OCI-LY7 (cell line): ENCODE results near the gene SERPINB10. TPM values are rescaled to one million over a fixed set of nuclear protein-coding genes. Genes with fewer than 3 reads are reported as not detected.
"Not testable (repeated sequence)": the region's sequence is repeated elsewhere in the genome, so short reads cannot be mapped to it uniquely, and the experiment has no call there.

Experiments used
- BruUV-seq: library from RNA; stranded (reverse); fragments of 400-500 nt; replicated peaks from 2 replicates; lab custom pipeline; 2021; lab: Mats Ljungman, UMichigan
- CTCF ChIA-PET: fragments of 300-600 bp; sonication (Branson Sonifier 250); formaldehyde crosslinking; loops from one replicate; lab custom pipeline; 2022; ENCODE audit warnings: antibody characterized with exemption; ENCODE audit not compliant: unreplicated experiment; lab: Charles Lee
- POLR2A ChIA-PET: fragments of 300-600 bp; sonication (Branson Sonifier 250); formaldehyde crosslinking; loops from one replicate; lab custom pipeline; 2022; ENCODE audit warnings: antibody characterized with exemption; lab: Charles Lee
- DNase-seq: peaks from one replicate; pipeline ENCODE4 v3.0.0-alpha.2; 2015; ENCODE audit warnings: low spot score
- H2AFZ ChIP-seq: fragments of 200-600 bp; sonication (generic), shearing (Covaris generic); 2 replicates; pipeline ENCODE4 v1.6.1; 2014; ENCODE audit warnings: mild to moderate bottlenecking, antibody characterized with exemption, low read length, moderate library complexity
- H3K27ac ChIP-seq: fragments of 200-600 bp; sonication (generic); 2 replicates; pipeline ENCODE4 v1.5.1; 2014; ENCODE audit warnings: mixed run types, low read depth, mild to moderate bottlenecking, moderate library complexity, low read length, inconsistent platforms; ENCODE audit not compliant: poor library complexity, severe bottlenecking
- H3K36me3 ChIP-seq: fragments of 200-600 bp; sonication (generic); 2 replicates; pipeline ENCODE4 v1.6.1; 2014; ENCODE audit warnings: mild to moderate bottlenecking, antibody characterized with exemption, low read length, moderate library complexity, mixed read lengths; ENCODE audit not compliant: insufficient read depth
- H3K4me1 ChIP-seq: fragments of 200-600 bp; sonication (generic); 2 replicates; pipeline ENCODE4 v1.5.1; 2014; ENCODE audit warnings: mild to moderate bottlenecking, low read length; ENCODE audit not compliant: insufficient read depth, poor library complexity, severe bottlenecking
- H3K4me2 ChIP-seq: fragments of 200-600 bp; sonication (generic); 2 replicates; pipeline ENCODE4 v1.6.1; 2014; ENCODE audit warnings: mild to moderate bottlenecking, low read length
- H3K4me3 ChIP-seq: fragments of 200-600 bp; sonication (generic); 2 replicates; pipeline ENCODE4 v1.5.1; 2014; ENCODE audit warnings: mild to moderate bottlenecking, low read depth, low read length; ENCODE audit not compliant: poor library complexity, severe bottlenecking
- H3K79me2 ChIP-seq: fragments of 200-600 bp; sonication (generic); 2 replicates; pipeline ENCODE4 v1.6.1; 2016; ENCODE audit warnings: low read depth, mild to moderate bottlenecking, low read length, moderate library complexity, mixed read lengths; ENCODE audit not compliant: insufficient read depth
- H3K9me2 ChIP-seq: fragments of 200-600 bp; sonication (generic); 2 replicates; pipeline ENCODE4 v1.6.1; 2016; ENCODE audit warnings: mild to moderate bottlenecking, low read length, mixed read lengths; ENCODE audit not compliant: insufficient read depth
- H3K9me3 ChIP-seq: fragments of 200-600 bp; sonication (generic); 2 replicates; pipeline ENCODE4 v1.6.1; 2014; ENCODE audit warnings: mild to moderate bottlenecking, mixed run types, low read length, mixed read lengths
- H4K20me1 ChIP-seq: fragments of 200-600 bp; sonication (generic); 2 replicates; pipeline ENCODE4 v1.6.1; 2014; ENCODE audit warnings: mild to moderate bottlenecking, antibody characterized with exemption, low read length, moderate library complexity, mixed read lengths; ENCODE audit not compliant: insufficient read depth
- EZH2phosphoT487 ChIP-seq: fragments of 200-600 bp; sonication (generic); IDR thresholded peaks from 2 replicates; pipeline ENCODE4 v1.6.1; 2018; ENCODE audit warnings: low read depth, borderline replicate concordance, mild to moderate bottlenecking, mixed run types, antibody characterized with exemption, low read length, moderate library complexity, mixed read lengths
- intact Hi-C: fragments of 100-400 bp; cut with micrococcal nuclease; formaldehyde crosslinking; loops from one replicate; pipeline ENCODE4 v1.10.0; 2022; ENCODE audit not compliant: unreplicated experiment
- total RNA-seq, 2 experiments: library from RNA; depleted of rRNA in 1 of 2; stranded (reverse); fragments of >200 nt in 1 of 2; shearing (Covaris generic) in 1 of 2; gene quantifications; 2 replicates each; pipeline ENCODE4 v1.2.3, GENCODE V29; 2014 to 2022
- TF ChIP-seq, protein P1 (sequence below): fragments of 200-600 bp; sonication (generic); conservative IDR thresholded peaks from 2 replicates; pipeline ENCODE4 v1.5.1; 2014; ENCODE audit warnings: mild to moderate bottlenecking, antibody characterized with exemption, low read length, moderate library complexity, mixed read lengths

SERPINB10 gene
- total RNA-seq, 2 experiments from 2014 or later, result not detected

DNA sequence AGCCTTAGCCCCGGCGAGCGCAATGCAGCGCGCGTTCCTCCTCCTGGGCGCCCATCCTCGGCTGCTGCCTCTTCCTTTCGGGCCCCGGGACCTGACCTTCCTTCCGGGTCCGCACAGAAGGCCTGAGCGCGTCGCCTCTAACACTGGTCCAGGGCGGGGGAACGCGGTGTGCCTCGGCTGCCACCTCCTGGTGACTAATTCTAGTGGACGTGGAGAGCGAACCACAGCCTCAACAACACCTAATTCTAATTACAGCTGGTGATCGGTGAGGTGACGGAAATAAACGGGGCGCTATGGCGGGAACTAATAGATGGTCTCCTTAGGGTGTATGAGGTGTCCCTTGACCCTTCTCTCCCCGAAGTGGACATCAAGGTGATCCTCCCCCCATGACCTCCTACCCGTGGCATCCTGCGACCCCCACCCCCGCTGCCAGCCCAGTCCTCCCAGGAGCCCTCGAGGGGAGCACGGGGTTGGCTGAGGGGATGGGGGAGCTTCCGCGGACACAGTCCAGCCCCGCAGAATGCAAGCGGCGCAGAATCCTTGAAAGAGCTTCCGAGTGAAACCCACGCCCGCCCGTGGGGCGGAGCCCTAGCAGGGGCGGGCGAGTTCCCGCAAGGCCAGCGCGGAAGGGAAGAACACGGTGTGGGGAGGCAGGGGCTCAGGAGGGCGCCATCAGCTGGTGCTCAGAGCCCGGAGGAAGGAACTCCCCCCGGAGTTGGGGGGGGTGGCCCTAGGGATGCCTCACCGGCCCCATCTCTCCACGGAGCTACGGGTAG, 28.6 kb downstream of the SERPINB10 start:
- no TSS peak for BruUV-seq
- H3K4me3 ChIP-seq, result peak overlapping the region; percentile 59
- H3K9me3 ChIP-seq, result no peaks in the 10 kb centered on the region
- peak overlapping the region; percentile 70 for H3K4me2 ChIP-seq
- ChIA-PET CTCF (interaction anchor here (0.6 kb wide), 1 partner anchor 459 kb away, joined by 3 read pairs; no protein-coding TSS in a partner anchor), POLR2A (no interaction called here)
- DNase-seq, result peak; percentile 73
- intact Hi-C loops, result no loop called here
- no peaks in the 10 kb centered on the region for H3K36me3 ChIP-seq
- no peak for TF ChIP-seq EZH2phosphoT487
- TF ChIP-seq, protein P1, sequence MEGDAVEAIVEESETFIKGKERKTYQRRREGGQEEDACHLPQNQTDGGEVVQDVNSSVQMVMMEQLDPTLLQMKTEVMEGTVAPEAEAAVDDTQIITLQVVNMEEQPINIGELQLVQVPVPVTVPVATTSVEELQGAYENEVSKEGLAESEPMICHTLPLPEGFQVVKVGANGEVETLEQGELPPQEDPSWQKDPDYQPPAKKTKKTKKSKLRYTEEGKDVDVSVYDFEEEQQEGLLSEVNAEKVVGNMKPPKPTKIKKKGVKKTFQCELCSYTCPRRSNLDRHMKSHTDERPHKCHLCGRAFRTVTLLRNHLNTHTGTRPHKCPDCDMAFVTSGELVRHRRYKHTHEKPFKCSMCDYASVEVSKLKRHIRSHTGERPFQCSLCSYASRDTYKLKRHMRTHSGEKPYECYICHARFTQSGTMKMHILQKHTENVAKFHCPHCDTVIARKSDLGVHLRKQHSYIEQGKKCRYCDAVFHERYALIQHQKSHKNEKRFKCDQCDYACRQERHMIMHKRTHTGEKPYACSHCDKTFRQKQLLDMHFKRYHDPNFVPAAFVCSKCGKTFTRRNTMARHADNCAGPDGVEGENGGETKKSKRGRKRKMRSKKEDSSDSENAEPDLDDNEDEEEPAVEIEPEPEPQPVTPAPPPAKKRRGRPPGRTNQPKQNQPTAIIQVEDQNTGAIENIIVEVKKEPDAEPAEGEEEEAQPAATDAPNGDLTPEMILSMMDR, result peak; percentile 72
- peak overlapping the region; percentile 90 for H2AFZ ChIP-seq
- H3K79me2 ChIP-seq, result no peaks in the 10 kb centered on the region
- H3K9me2 ChIP-seq, result no peaks in the 10 kb centered on the region
- peaks cover 4% of the 10 kb centered on the region for H3K4me1 ChIP-seq
- H4K20me1 ChIP-seq, result no peaks in the 10 kb centered on the region
- no peak overlapping the region for H3K27ac ChIP-seq

DNA sequence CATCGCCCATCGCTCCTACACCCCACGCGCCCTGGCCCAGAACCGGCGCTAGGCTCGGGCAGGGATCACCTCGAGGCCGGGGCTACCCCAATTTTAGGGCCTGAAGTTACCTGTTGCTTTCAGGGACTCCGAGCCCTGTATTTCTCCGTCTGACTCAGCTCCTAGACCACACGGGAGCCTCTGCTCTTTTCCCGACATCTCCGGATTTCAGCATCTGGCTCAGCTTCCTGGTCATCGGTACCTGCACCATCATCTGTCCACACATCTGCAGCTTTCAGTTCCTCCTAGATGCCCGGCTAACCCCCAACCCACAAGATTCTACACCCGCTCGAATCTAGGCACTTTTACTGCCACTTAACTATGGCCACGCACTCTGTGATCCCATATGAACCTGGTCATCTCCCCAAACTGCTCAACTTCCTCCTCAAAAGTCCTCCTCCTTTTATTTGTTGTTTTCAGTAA, 29.2 kb downstream of the SERPINB10 start:
- peak overlapping the region; percentile 70; the same call in 1 of the 2 replicates for H3K4me2 ChIP-seq
- no peaks in the 10 kb centered on the region for H3K36me3 ChIP-seq
- H3K4me3 ChIP-seq, result no peak overlapping the region
- BruUV-seq, result no TSS peak
- no peaks in the 10 kb centered on the region for H3K9me2 ChIP-seq
- H3K9me3 ChIP-seq, result no peaks in the 10 kb centered on the region
- DNase-seq, result no peak
- intact Hi-C loops, result no loop called here
- ChIA-PET CTCF (no interaction called here), POLR2A (no interaction called here)
- H3K27ac ChIP-seq, result no peak overlapping the region
- no peaks in the 10 kb centered on the region for H3K79me2 ChIP-seq
- peaks cover 4% of the 10 kb centered on the region for H3K4me1 ChIP-seq
- H4K20me1 ChIP-seq, result no peaks in the 10 kb centered on the region
- TF ChIP-seq EZH2phosphoT487, result no peak
- TF ChIP-seq, protein P1, result no peak
- H2AFZ ChIP-seq, result no peak overlapping the region; the same call in 1 of the 2 replicates

DNA sequence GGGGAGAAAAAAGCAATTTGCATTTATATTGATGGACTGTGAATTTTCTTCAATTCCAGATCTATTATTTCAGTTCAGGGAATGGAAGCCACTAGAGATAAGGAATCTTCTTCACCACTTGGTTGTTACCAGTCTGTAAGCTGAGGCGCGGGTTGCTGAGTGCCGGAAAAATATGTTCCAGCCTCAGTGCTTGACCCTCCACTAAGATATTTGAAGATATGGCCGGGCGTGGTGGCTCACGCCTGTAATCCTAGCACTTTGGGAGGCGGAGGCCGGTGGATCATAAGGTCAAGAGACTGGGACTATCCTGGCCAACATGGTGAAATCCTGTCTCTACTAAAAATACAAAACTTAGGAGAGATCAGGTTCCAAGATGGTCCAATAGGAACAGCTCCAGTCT, 32.2 kb downstream of the SERPINB10 start:
- POLR2A ChIA-PET, result no interaction called here
- intact Hi-C loops, result no loop called here
- CTCF ChIA-PET, result no interaction called here
- no peaks in the 10 kb centered on the region for H4K20me1 ChIP-seq
- no peak overlapping the region for H2AFZ ChIP-seq
- TF ChIP-seq, protein P1, result no peak
- TF ChIP-seq EZH2phosphoT487, result no peak
- no peak overlapping the region for H3K4me2 ChIP-seq
- DNase-seq, result no peak
- H3K79me2 ChIP-seq, result no peaks in the 10 kb centered on the region
- no peak overlapping the region for H3K27ac ChIP-seq
- H3K36me3 ChIP-seq, result no peaks in the 10 kb centered on the region
- no peak overlapping the region for H3K4me3 ChIP-seq
- no peaks in the 10 kb centered on the region for H3K9me3 ChIP-seq
- no TSS peak for BruUV-seq
- peaks cover 4% of the 10 kb centered on the region for H3K4me1 ChIP-seq
- H3K9me2 ChIP-seq, result no peaks in the 10 kb centered on the region

DNA sequence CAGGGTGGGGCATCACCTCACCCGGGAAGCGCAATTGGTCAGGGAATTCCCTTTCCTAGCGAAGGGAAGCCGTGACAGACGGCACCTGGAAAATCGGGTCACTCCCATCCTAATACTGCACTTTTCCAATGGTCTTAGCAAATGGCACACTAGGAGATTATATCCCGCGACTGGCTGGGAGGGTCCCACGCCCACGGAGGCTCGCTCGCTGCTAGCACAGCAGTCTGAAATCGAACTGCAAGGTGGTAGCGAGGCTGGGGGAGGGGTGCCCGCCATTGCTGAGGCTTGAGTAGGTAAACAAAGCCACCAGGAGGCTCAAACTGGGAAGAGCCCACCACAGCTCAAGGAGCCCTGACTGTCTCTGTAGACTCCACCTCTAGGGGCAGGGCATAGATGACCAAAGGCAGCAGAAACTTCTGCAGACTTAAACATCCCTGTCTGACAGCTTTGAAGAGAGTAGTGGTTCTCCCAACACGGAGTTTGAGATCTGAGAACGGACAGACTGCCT, 32.8 kb downstream of the SERPINB10 start:
- H3K4me2 ChIP-seq, H3K79me2 ChIP-seq, H3K4me3 ChIP-seq, H4K20me1 ChIP-seq, POLR2A ChIA-PET, H3K9me3 ChIP-seq, H3K9me2 ChIP-seq, CTCF ChIA-PET, H3K4me1 ChIP-seq, H3K27ac ChIP-seq, H2AFZ ChIP-seq, DNase-seq, BruUV-seq, intact Hi-C loops, H3K36me3 ChIP-seq: not testable (repeated sequence)
